ENCODE results near the gene ITGA6.

GRCh38 chr2:172415157-172415864, 12.1 kb upstream of the ITGA6 start:
- TF ChIP-seq CTCF (IDR thresholded peaks at IDR 0.05; ENCODE audit: insufficient read depth, low read depth, low read length), result no peak
- no peak for TF ChIP-seq EZH2 (IDR thresholded peaks at IDR 0.05; ENCODE audit: insufficient read depth, low read length)

All from astrocyte (in vitro differentiated cells and primary cell).